Ramos (cell line): ENCODE results near the gene NUDT6.
"Not testable (repeated sequence)": the region's sequence is repeated elsewhere in the genome, so short reads cannot be mapped to it uniquely, and the experiment has no call there.

Experiments used
- in situ Hi-C: fragments of 300-500 bp; cut with MboI; formaldehyde crosslinking; loops from one replicate; pipeline ENCODE4 v1.14.3; 2022; ENCODE audit warnings: low sequenced_read_pairs; ENCODE audit not compliant: unreplicated experiment

The NUDT6 gene

DNA sequence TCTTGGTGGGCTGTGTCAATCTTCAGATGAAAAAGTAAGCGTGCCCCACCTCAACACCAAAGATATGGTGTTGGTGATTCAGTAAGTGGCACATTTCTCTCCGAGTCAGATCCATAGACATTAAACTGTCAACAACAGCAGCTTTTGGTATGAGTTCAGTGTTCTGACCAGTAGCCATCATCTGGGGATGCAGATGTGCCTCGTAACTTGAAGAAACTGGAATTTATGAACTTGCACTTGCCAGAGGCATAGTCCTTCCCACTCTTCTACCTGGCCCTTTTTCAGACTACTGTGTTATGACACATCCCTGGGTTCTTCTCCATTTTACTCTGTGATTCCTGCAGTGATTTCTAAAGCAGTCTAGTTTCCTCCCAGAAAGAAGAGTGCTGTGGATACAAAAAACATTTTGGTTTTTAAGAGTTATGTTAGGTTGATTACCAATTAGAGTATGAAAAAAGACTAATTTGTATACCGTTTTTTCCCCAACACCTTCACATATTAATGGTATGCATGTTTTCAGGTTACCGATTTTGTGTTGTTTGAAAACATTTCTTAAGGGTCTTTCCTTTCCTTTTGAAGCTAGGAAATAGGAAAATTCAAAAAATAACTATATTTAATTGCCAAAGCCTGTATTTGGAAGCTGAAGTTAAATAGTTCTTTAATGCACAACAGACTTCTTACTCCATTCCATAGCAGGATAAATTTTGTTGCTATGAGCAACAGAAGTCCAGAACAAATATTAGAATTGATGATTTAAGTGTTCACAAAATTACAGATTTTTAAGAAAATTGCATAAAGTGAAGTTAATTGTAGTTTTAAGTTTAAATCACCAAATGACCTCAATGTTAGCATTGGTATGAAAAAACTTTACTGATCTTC is 39.3 kb downstream of the NUDT6 start:
- in situ Hi-C loops: no loop called here

- in situ Hi-C loops: no loop called here
These were observed 43.4 kb downstream of the NUDT6 start for GRCh38 chr4:122879001-122879400.

GRCh38 chr4:122876456-122876855 is 45.9 kb downstream of the NUDT6 start:
- in situ Hi-C loops: no loop called here

DNA sequence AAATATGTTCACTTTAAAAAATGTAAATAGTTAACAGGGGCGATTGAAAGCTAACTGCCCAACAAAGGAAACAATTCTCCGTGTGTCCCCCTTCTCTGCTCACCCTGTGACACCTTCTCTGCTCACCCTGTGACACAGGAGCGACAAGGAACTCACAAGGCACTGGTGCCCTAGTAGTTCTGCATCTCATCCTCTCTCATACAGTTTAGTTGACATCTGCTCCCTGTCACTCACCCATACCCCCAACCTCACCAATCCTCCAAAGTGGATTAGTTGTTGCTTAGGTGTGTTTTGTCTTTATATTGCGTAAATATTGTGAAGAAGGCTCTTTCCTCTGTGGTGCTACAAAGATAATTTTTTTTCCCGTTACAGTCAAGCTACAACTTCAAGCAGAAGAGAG is 46.4 kb downstream of the NUDT6 start:
- in situ Hi-C loops: no loop called here

- in situ Hi-C loops: no loop called here
These were observed 48.4 kb downstream of the NUDT6 start for GRCh38 chr4:122873821-122874593.

DNA sequence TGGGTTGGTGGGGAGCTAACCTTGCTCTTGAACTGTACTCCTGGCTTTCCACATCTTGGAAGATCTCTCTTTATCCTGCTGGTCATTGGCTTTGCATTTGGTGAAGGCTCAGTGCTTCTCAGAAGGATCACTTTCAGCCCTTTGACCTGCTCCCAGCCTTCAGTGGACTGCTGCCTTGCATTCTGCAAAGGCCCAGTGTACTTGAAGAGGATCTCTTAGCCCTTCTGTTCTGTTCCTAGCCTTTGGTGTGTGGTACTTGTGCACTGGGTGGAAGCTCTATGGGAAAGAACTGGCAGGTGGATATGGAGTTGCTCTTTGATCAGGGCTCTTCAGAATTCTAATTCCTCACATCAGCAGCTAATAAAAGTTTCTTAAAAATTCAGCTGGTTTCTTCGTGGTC is 49.3 kb downstream of the NUDT6 start:
- in situ Hi-C loops: no loop called here

DNA sequence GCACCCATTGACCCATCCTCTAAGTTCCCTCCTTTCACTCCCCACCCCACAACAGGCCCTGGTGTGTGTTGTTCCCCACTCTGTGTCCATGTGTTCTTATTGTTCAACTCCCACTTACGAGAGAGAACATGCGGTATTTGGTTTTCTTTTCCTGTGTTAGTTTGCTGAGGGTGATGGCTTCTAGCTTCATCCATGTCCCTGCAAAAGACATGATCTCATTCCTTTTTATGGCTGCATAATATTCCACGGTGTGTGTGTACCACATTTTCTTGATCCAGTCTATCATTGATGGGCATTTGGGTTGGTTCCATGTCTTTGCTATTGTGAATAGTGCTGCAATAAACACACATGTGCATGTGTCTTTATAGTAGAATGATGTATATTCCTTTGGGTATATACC is 54.2 kb downstream of the NUDT6 start:
- in situ Hi-C loops: not testable (repeated sequence)

DNA sequence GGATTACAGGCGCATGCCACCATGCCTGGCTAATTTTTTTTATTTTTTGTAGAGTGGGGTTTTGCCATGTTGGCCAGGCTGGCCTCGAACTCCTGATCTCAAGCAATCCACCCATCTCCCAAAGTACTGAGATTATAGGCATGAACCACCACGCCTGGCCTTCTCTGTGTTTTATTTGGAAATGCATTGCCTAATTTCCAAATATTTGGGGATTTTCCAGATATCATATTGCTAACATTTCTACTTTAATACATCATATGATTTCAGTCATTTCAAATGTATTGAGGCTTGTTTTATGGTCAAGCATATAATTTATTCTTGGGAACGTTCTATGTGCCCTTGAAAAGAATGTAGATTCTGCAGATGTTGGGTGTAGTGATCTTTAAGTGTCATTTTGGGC is 57.0 kb downstream of the NUDT6 start:
- in situ Hi-C loops: no loop called here

DNA sequence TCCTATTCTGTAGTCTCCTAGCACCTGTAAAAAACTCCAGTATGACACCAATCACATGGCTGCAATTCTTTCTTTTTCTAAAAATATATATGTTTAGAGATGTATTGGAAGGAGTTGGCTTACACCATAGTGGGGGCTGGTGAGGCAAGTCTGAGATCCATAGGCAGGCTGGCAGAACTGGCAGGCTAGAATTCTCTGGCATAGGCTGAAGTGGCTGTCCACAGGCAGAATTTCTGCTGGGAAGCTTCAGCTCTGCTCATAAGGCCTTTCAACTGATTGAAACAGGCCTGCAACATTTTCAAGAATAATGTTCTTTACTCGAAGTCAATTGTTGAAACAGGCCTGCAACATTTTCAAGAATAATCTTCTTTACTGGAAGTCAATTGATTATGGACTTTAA is 58.8 kb downstream of the NUDT6 start:
- in situ Hi-C loops: no loop called here

GRCh38 chr4:122861172-122861943 is 61.0 kb downstream of the NUDT6 start:
- in situ Hi-C loops: no loop called here

DNA sequence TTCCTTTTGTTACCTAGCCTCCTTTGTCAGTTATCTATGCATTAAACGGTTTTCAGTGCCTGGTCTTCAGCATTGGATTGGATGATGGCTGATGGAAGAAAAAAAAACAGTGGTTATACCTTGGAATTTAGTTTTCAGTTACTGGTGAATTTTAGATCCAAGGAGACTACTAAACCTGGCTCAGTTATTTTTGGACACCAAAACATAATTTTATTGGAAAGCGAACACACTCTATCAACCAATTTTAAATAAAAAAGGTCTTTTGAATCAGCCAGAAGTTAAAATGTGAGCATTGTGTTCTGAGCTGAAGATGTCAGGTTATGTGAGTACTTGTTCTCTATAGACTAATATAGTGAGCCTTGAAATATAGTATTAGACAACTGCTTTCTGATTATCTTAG is 63.7 kb downstream of the NUDT6 start:
- in situ Hi-C loops: no loop called here

- in situ Hi-C loops: no loop called here
These were observed 65.2 kb downstream of the NUDT6 start for GRCh38 chr4:122857160-122857559.

GRCh38 chr4:122855353-122855890 is 67.0 kb downstream of the NUDT6 start:
- in situ Hi-C loops: no loop called here

GRCh38 chr4:122854447-122855352 is 67.7 kb downstream of the NUDT6 start:
- in situ Hi-C loops: no loop called here

DNA sequence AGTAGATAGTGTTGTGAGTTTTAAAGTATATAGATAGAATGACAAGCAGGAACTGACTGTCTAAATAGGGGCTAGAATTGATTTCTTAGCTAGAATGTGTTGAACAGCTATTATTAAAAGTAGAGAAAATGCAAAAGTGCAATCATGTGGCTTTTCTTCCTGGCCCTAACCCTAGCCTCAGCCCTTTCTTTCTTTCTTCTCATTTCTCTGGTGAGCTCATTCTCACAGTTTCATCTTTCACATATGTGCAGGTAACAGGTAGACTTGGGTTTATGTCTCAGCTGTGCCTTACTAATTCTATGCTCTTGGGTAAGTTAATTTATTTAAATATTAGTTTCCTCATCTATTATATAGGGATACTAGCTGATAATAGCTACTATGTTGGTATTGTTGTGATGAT is 70.8 kb downstream of the NUDT6 start:
- in situ Hi-C loops: no loop called here

GRCh38 chr4:122849789-122850188 is 72.6 kb downstream of the NUDT6 start:
- in situ Hi-C loops: not testable (repeated sequence)

DNA sequence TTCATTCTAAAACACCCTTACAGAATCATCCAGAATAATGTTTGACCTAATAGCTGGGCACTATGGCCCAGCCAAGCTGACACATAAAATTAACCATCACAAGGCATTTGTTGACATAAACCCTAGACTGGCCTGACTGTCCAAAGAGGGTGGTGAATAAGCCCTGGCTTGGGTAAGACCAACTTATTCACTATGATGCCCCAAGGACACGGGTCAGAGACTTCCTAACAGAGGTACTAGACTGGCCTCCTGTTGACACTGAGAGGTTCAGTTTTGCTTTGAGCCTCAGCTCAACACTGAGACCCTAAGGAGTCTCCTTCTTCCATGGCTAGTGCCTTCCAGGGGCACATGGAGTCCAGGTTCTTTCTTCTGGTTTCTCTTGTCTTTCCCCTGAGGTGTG is 74.5 kb downstream of the NUDT6 start:
- in situ Hi-C loops: no loop called here

- in situ Hi-C loops: no loop called here
These were observed 76.6 kb downstream of the NUDT6 start for GRCh38 chr4:122845760-122846159.

DNA sequence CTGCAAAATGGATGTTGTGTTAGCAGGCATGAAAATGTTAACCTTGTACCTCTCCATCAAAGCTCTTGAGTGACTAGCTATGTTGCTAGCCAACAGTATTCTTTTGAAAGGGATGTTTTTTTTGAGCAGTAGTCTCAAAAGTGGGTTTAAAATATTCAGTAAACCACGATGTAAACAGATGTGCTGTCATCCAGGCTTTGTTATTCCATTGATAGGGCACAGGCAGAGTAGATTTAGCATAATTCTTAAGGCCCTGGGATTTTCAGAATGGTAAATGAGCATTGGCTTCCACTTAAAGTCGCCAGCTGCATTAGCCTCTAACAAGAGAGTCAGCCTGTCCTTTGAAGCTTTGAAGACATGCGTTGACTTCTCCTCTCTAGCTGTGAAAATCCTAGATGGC is 77.3 kb downstream of the NUDT6 start:
- in situ Hi-C loops: no loop called here

- in situ Hi-C loops: not testable (repeated sequence)
These were observed 78.0 kb downstream of the NUDT6 start for GRCh38 chr4:122844391-122844790.
